Ovary (tissue), 3 donors: ENCODE results near the gene LARGE1.

Experiments used
- CTCF ChIP-seq, 3 donors: fragments of 450-650 bp in 2 of 3; fragments of 200-600 bp in 1 of 3; IDR thresholded peaks; one replicate each; pipeline versions ENCODE4 v1.5.1 to v1.8.0; 2016 to 2022; ENCODE audit warnings: antibody characterized with exemption in 3 of 3, mild to moderate bottlenecking in 1 of 3
- POLR2A ChIP-seq: fragments of 450-650 bp; IDR thresholded peaks from one replicate; pipeline ENCODE4 v1.6.1; 2017; ENCODE audit warnings: antibody characterized with exemption, mild to moderate bottlenecking, moderate library complexity
- donor health status: DM: no; HTN: no; CAD: no.

- TF ChIP-seq POLR2A: no peak
- TF ChIP-seq CTCF (IDR thresholded peaks at IDR 0.05): no peak
Observed at GRCh38 chr22:33842421-33843094, 77.7 kb downstream of the LARGE1 start.
